ENCODE data around the gene RNASE4. TPM values are rescaled to one million over a fixed set of nuclear protein-coding genes. Genes with fewer than 3 reads are reported as not detected.

RNASE4 gene
- total RNA-seq, 4 donors from 2014 or later, result 61.9 to 107 (median 82.9) TPM

- H3K4me1 ChIP-seq, result no peaks in the 10 kb centered on the region
- H3K36me3 ChIP-seq, result no peaks in the 10 kb centered on the region
- no peak for TF ChIP-seq POLR2AphosphoS5 (IDR thresholded peaks at IDR 0.05)
- TF ChIP-seq POLR2A (IDR thresholded peaks at IDR 0.05; ENCODE audit: low read depth), result no peak
- no peak for TF ChIP-seq CTCF (IDR thresholded peaks at IDR 0.05)
- no peak for TF ChIP-seq EP300 (IDR thresholded peaks at IDR 0.05)
- no peak overlapping the region for H3K4me3 ChIP-seq
- no peak overlapping the region for H3K27ac ChIP-seq (replicated peaks in 1 of 4)
- intact Hi-C loops (cut with DNase I), result no loop called here
- 47% methylated on average over 4 of the region's 4 CpGs for WGBS
- no peak for DNase-seq (ENCODE audit: extremely low spot score)
- no peaks in the 10 kb centered on the region for H3K27me3 ChIP-seq
- no peaks in the 10 kb centered on the region for H3K9me3 ChIP-seq
These were observed 22.4 kb downstream of the RNASE4 start for GRCh38 chr14:20706657-20707355.

- H3K9me3 ChIP-seq, result no peaks in the 10 kb centered on the region
- no peaks in the 10 kb centered on the region for H3K27me3 ChIP-seq
- TF ChIP-seq CTCF (IDR thresholded peaks at IDR 0.05), result no peak
- no peak for TF ChIP-seq POLR2A (IDR thresholded peaks at IDR 0.05; ENCODE audit: low read depth)
- no peak for TF ChIP-seq POLR2AphosphoS5 (IDR thresholded peaks at IDR 0.05)
- TF ChIP-seq EP300 (IDR thresholded peaks at IDR 0.05), result no peak
- intact Hi-C loops (cut with DNase I), result no loop called here
- 85% methylated on average over 2 of the region's 2 CpGs for WGBS
- no peak overlapping the region for H3K4me3 ChIP-seq
- no peaks in the 10 kb centered on the region for H3K36me3 ChIP-seq
- no peak overlapping the region for H3K27ac ChIP-seq (replicated peaks in 1 of 4)
- DNase-seq (ENCODE audit: extremely low spot score), result no peak
- H3K4me1 ChIP-seq, result no peaks in the 10 kb centered on the region
These were observed 23.3 kb downstream of the RNASE4 start for GRCh38 chr14:20707622-20708021.

- H3K36me3 ChIP-seq, result no peaks in the 10 kb centered on the region
- H3K9me3 ChIP-seq, result no peaks in the 10 kb centered on the region
- H3K4me3 ChIP-seq, result no peak overlapping the region
- no peak overlapping the region for H3K27ac ChIP-seq (replicated peaks in 1 of 4)
- TF ChIP-seq EP300 (IDR thresholded peaks at IDR 0.05) (no peak), CTCF (IDR thresholded peaks at IDR 0.05) (no peak), POLR2A (IDR thresholded peaks at IDR 0.05; ENCODE audit: low read depth) (no peak), POLR2AphosphoS5 (IDR thresholded peaks at IDR 0.05) (no peak)
- 82% methylated on average over 4 of the region's 4 CpGs for WGBS
- H3K27me3 ChIP-seq, result no peaks in the 10 kb centered on the region
- intact Hi-C loops (cut with DNase I), result no loop called here
- H3K4me1 ChIP-seq, result no peaks in the 10 kb centered on the region
- DNase-seq (ENCODE audit: extremely low spot score), result no peak
These were observed 26.9 kb downstream of the RNASE4 start for GRCh38 chr14:20711261-20711660.

- DNase-seq (ENCODE audit: extremely low spot score), result no peak
- Histone ChIP-seq H3K9me3 (no peaks in the 10 kb centered on the region), H3K4me1 (no peaks in the 10 kb centered on the region), H3K4me3 (no peak overlapping the region), H3K27me3 (no peaks in the 10 kb centered on the region), H3K27ac (replicated peaks in 1 of 4) (no peak overlapping the region), H3K36me3 (no peaks in the 10 kb centered on the region)
- no peak for TF ChIP-seq EP300 (IDR thresholded peaks at IDR 0.05)
- no peak for TF ChIP-seq CTCF (IDR thresholded peaks at IDR 0.05)
- no peak for TF ChIP-seq POLR2AphosphoS5 (IDR thresholded peaks at IDR 0.05)
- TF ChIP-seq POLR2A (IDR thresholded peaks at IDR 0.05; ENCODE audit: low read depth), result no peak
- 46% methylated on average over 4 of the region's 4 CpGs for WGBS
- intact Hi-C loops (cut with DNase I), result no loop called here
These were observed 27.3 kb downstream of the RNASE4 start for GRCh38 chr14:20711685-20712084.

- no peak overlapping the region for H3K27ac ChIP-seq (replicated peaks in 1 of 4)
- intact Hi-C loops (cut with DNase I), result no loop called here
- H3K9me3 ChIP-seq, result no peaks in the 10 kb centered on the region
- TF ChIP-seq CTCF (IDR thresholded peaks at IDR 0.05) (no peak), POLR2AphosphoS5 (IDR thresholded peaks at IDR 0.05) (no peak), EP300 (IDR thresholded peaks at IDR 0.05) (no peak), POLR2A (IDR thresholded peaks at IDR 0.05; ENCODE audit: low read depth) (no peak)
- no peaks in the 10 kb centered on the region for H3K36me3 ChIP-seq
- WGBS, result 39% methylated on average over 2 of the region's 2 CpGs
- H3K4me3 ChIP-seq, result no peak overlapping the region
- no peaks in the 10 kb centered on the region for H3K4me1 ChIP-seq
- no peak for DNase-seq (ENCODE audit: extremely low spot score)
- no peaks in the 10 kb centered on the region for H3K27me3 ChIP-seq
These were observed 28.5 kb downstream of the RNASE4 start for GRCh38 chr14:20712904-20713303.

Measured in esophagus muscularis mucosa (tissue), 4 donors.